Measurements from ENCODE around the gene FKBP5.
"Not testable (repeated sequence)": the region's sequence is repeated elsewhere in the genome, so short reads cannot be mapped to it uniquely, and the experiment has no call there.

FKBP5 gene

GRCh38 chr6:35582315-35582714, 106.4 kb downstream of the FKBP5 start:
- no peak for DNase-seq

GRCh38 chr6:35581633-35582032, 107.1 kb downstream of the FKBP5 start:
- no peak for DNase-seq

DNA sequence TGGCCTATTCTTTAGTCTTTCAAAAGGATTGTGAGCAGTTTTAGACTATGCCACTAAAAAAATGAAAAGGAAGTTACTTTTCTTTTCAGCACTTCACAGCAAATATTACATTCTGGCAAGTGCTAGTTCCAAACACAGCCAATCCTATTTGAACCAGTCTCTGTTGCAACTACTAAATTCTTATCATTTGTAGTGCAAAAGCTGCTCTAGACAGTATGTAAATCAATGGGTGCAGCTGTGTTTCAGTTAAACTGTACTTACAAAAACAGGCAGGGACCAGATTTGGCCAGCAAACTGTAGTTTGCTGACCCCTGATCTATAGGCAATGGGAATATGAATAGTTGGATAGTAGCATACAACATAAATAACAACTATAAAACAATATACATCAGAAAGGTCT, 107.9 kb downstream of the FKBP5 start:
- DNase-seq: no peak

- no peak for DNase-seq
Measured at GRCh38 chr6:35576682-35577081, 112.0 kb downstream of the FKBP5 start.

- DNase-seq: no peak
Measured at GRCh38 chr6:35573495-35574110, 115.1 kb downstream of the FKBP5 start.

- not testable (repeated sequence) for DNase-seq
Measured at GRCh38 chr6:35570885-35571330, 117.8 kb downstream of the FKBP5 start.

DNA sequence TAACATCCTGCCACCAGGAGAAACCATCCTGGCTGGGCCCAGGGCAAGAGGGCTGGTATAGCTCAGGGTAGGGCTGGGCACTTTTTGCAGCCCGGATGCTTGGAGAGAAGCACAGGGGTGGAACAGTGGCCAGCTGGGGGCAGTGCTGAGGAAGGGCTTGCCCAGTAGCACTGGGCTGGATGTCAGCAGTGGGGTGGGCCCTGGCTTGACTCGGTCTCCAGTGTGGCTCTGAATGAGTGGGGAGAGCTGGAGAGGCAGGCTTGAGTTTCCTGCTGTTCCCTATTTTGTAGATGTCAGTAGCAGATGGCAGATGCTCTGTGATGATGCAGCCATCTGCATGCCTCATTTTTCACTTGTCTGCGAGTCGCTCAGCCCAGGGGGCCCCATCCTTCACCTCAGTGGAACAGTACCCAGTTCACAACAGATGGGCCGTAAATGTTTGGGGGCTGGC, 119.7 kb downstream of the FKBP5 start:
- DNase-seq: no peak

DNA sequence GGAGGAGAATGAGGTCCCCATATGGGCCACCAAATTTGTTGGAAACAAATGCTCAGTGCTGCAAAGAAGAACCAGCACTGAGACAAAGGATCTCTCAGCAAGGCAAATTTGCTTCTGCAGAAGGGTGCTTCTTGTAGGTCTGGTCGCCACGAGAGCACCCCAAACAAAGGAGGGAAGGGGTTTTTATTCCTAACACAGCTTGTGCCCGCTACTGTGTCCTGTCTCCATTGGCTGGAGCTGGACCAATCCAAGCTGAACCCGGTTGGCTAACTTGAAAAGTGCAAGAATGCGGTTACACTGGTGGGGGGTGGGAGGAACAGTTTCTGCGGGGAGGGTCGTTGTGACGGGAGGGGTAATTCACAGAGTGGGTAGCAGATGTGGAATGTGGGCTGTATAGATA, 121.9 kb downstream of the FKBP5 start:
- DNase-seq: no peak

DNA sequence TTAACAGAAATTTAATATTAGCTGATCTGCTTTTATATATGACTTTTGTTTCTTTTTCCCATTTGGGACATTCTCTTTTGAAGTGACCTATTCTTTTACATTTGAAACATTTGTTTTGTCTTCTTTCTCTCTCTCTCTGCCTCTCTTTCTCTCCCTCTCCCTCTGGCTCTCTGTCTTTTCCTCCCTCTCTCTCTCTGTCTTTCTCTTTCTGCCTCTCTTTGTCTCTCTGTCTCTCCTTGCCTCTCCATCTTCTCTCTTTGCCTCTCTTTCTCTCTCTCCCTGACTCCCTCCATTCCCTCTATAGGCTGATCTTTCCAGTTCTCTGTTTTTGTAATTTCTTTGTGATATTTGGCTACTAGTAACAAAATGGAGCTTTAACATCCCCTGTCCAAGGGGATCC, 124.0 kb downstream of the FKBP5 start:
- DNase-seq: no peak

- DNase-seq: no peak
Measured at GRCh38 chr6:35562060-35562459, 126.7 kb downstream of the FKBP5 start.

DNA sequence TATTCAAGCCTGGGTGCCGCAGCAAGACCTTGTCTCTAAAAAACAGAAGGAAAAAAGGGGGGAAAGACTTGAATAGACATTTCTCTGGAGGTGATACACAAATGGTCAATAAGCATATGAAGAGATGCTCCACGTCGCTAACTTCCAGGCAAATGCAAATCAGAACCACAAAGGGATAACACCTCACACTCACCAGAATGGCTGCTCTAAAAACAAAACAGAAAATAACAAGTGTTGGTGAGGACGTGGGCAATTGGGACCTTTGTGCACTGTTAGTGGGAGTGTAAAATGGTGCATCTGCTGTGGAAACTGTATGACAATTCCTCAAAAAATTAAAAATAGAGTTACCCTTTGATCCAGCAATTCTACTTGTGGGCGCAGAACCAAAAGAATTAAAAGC, 127.6 kb downstream of the FKBP5 start:
- DNase-seq: no peak

GRCh38 chr6:35558571-35558970, 130.1 kb downstream of the FKBP5 start:
- DNase-seq: no peak

DNA sequence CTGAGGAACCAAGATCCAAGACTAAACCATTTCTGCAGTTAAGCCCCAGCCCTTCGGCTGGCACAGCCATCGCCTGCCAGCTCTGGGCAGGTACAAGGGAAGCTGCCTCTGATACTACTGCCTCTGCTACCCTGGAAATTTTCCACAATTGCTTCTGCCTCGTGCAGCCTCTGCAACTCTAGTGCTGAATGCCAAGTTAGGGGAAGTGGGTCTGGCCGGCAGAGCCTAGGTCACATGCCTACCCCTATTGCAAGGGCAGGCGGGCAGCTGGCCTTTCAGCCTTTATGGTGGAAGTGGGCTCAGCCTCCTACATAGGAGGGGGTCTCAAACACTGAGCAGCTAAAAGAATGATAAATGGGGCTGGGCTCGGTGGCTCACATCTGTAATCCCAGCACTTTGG, 131.5 kb downstream of the FKBP5 start:
- DNase-seq: no peak

GRCh38 chr6:35554811-35555210, 133.9 kb downstream of the FKBP5 start:
- no peak for DNase-seq

- no peak for DNase-seq
Measured at GRCh38 chr6:35553315-35553714, 135.4 kb downstream of the FKBP5 start.

GRCh38 chr6:35552285-35552917, 136.3 kb downstream of the FKBP5 start:
- no peak for DNase-seq

DNA sequence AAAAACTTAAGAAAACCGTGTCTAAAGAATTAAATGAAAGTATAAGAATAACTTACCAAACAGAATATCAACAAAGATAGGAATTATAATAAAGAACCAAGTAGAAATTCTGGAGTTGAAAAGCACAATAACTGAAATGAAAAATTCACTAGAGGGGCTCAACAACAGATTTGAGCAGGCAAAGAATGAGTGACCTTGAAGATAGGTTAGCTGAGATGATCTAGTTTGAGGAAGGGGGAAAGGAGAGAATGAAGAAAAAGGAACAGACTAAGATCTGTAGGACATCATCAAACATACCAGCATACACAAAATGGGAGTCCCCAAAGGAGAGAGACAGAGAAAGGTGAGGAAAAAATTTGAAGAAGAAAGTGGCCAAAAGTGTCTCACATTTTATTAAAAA, 138.3 kb downstream of the FKBP5 start:
- DNase-seq: no peak

GRCh38 chr6:35547676-35548075, 141.0 kb downstream of the FKBP5 start:
- DNase-seq: no peak

GRCh38 chr6:35544769-35545361, 143.8 kb downstream of the FKBP5 start:
- DNase-seq: no peak

GRCh38 chr6:35543459-35544193, 145.1 kb downstream of the FKBP5 start:
- no peak for DNase-seq

GRCh38 chr6:35541836-35542235, 146.9 kb downstream of the FKBP5 start:
- no peak for DNase-seq

GRCh38 chr6:35539223-35539622, 149.5 kb downstream of the FKBP5 start:
- DNase-seq: no peak

- not testable (repeated sequence) for DNase-seq
Measured at GRCh38 chr6:35535847-35536246, 152.9 kb downstream of the FKBP5 start.
